ENCODE results near the gene UBE2L6. TPM values are rescaled to one million over a fixed set of nuclear protein-coding genes. Genes with fewer than 3 reads are reported as not detected.

The UBE2L6 gene
- polyA plus RNA-seq, 3 donors = 30.6 to 40.3 (median 34.2) TPM

- DNase-seq = no peak
Measured at GRCh38 chr11:57585301-57585700, 17.8 kb upstream of the UBE2L6 start.

GRCh38 chr11:57584341-57584740, 16.9 kb upstream of the UBE2L6 start:
- DNase-seq = no peak

- DNase-seq = no peak
Measured at GRCh38 chr11:57574061-57574460, 6.6 kb upstream of the UBE2L6 start.

- DNase-seq = no peak
Measured at GRCh38 chr11:57571606-57572005, 4.1 kb upstream of the UBE2L6 start.

GRCh38 chr11:57568330-57568766, 876 bp upstream of the UBE2L6 start:
- peak; percentile 86 for DNase-seq

GRCh38 chr11:57566905-57567514, 462 bp downstream of the UBE2L6 start:
- DNase-seq = no peak

GRCh38 chr11:57566005-57566904, 1.2 kb downstream of the UBE2L6 start:
- DNase-seq = peak; percentile 49

GRCh38 chr11:57562596-57562995, 4.9 kb downstream of the UBE2L6 start:
- DNase-seq = no peak

- DNase-seq = no peak
Measured at GRCh38 chr11:57560146-57560545, 7.3 kb downstream of the UBE2L6 start.

GRCh38 chr11:57556041-57556440, 11.4 kb downstream of the UBE2L6 start:
- no peak for DNase-seq

- no peak for DNase-seq
Measured at GRCh38 chr11:57555393-57555792, 12.1 kb downstream of the UBE2L6 start.

- no peak for DNase-seq
Measured at GRCh38 chr11:57552479-57552878, 15.0 kb downstream of the UBE2L6 start.

- DNase-seq = no peak
Measured at GRCh38 chr11:57551941-57552340, 15.5 kb downstream of the UBE2L6 start.

- DNase-seq = no peak
Measured at GRCh38 chr11:57549983-57550382, 17.5 kb downstream of the UBE2L6 start.

- DNase-seq = no peak
Measured at GRCh38 chr11:57547854-57548377, 19.6 kb downstream of the UBE2L6 start.

- DNase-seq = no peak
Measured at GRCh38 chr11:57546869-57547475, 20.5 kb downstream of the UBE2L6 start.

GRCh38 chr11:57546451-57546850, 21.0 kb downstream of the UBE2L6 start:
- no peak for DNase-seq

- DNase-seq = no peak
Measured at GRCh38 chr11:57545883-57546282, 21.6 kb downstream of the UBE2L6 start.

- DNase-seq = no peak
Measured at GRCh38 chr11:57544566-57544965, 22.9 kb downstream of the UBE2L6 start.

GRCh38 chr11:57543593-57543992, 23.9 kb downstream of the UBE2L6 start:
- no peak for DNase-seq

- no peak for DNase-seq
Measured at GRCh38 chr11:57542582-57542981, 24.9 kb downstream of the UBE2L6 start.

- no peak for DNase-seq
Measured at GRCh38 chr11:57541169-57541568, 26.3 kb downstream of the UBE2L6 start.

GRCh38 chr11:57539342-57539741, 28.1 kb downstream of the UBE2L6 start:
- no peak for DNase-seq

All from renal pelvis (tissue), 4 donors.